ENCODE data around the gene SDF4.

GRCh38 chr1:1226566-1227362 lies 5.0 kb downstream of the SDF4 start:
- TF ChIP-seq POLR2AphosphoS5 (IDR thresholded peaks at IDR 0.05): no peak
- TF ChIP-seq, protein P1, sequence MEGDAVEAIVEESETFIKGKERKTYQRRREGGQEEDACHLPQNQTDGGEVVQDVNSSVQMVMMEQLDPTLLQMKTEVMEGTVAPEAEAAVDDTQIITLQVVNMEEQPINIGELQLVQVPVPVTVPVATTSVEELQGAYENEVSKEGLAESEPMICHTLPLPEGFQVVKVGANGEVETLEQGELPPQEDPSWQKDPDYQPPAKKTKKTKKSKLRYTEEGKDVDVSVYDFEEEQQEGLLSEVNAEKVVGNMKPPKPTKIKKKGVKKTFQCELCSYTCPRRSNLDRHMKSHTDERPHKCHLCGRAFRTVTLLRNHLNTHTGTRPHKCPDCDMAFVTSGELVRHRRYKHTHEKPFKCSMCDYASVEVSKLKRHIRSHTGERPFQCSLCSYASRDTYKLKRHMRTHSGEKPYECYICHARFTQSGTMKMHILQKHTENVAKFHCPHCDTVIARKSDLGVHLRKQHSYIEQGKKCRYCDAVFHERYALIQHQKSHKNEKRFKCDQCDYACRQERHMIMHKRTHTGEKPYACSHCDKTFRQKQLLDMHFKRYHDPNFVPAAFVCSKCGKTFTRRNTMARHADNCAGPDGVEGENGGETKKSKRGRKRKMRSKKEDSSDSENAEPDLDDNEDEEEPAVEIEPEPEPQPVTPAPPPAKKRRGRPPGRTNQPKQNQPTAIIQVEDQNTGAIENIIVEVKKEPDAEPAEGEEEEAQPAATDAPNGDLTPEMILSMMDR (IDR thresholded peaks at IDR 0.05): no peak
- TF ChIP-seq POLR2A (IDR thresholded peaks at IDR 0.05): no peak

Data from stomach (tissue), 4 donors.